Stimulated activated naive CD8-positive, alpha-beta T cell treated with anti-CD3 and anti-CD28 coated beads, Interleukin-15, Interleukin-2, amounts not matched to agents 100 ng/mL and 50 ng/mL, for 24 hours (primary cell): ENCODE measurements around the gene EIPR1.

Experiments used
- H3K27ac Mint-ChIP-seq: one replicate; pipeline ENCODE4 v1.8.0; 2021; ENCODE audit warnings: mild to moderate bottlenecking, mixed read lengths
- H3K27me3 Mint-ChIP-seq: one replicate; pipeline ENCODE4 v1.8.0; 2021; ENCODE audit warnings: mixed read lengths
- H3K36me3 Mint-ChIP-seq: one replicate; pipeline ENCODE4 v1.8.0; 2021; ENCODE audit warnings: low read depth, mixed read lengths
- H3K4me1 Mint-ChIP-seq: one replicate; pipeline ENCODE4 v1.8.0; 2021; ENCODE audit warnings: low read depth, mixed read lengths
- H3K4me3 Mint-ChIP-seq: one replicate; pipeline ENCODE4 v1.8.0; 2021; ENCODE audit warnings: mild to moderate bottlenecking, mixed read lengths
- H3K9me3 Mint-ChIP-seq: one replicate; pipeline ENCODE4 v1.8.0; 2021; ENCODE audit warnings: mixed read lengths

The EIPR1 gene

DNA sequence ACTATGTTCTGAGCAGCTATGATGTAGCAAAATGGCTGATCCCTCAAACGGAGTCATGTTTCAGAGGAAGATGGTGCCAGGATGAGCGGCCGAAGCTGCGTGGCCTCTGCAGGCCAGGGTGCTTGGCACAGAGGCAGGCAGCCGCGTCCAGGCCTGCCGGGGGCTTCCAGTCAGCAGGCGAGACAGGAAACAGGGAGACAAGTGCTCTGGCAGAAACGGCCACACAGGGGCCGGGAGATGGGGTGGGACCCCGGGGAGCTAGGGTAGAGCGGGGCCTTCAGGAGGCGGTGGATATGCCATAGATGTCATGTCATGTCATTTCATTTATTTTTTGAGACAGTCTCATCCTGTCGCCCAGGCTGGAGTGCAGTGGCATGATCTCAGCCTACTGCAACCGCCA is 50.7 kb downstream of the EIPR1 start:
- Mint-ChIP-seq H3K27ac (no peak overlapping the region), H3K27me3 (no peaks in the 10 kb centered on the region), H3K9me3 (no peaks in the 10 kb centered on the region), H3K4me1 (no peaks in the 10 kb centered on the region), H3K36me3 (peaks cover 36% of the 10 kb centered on the region), H3K4me3 (no peak overlapping the region)

- Mint-ChIP-seq H3K27me3 (no peaks in the 10 kb centered on the region), H3K36me3 (peaks cover 43% of the 10 kb centered on the region), H3K27ac (no peak overlapping the region), H3K4me1 (no peaks in the 10 kb centered on the region), H3K4me3 (no peak overlapping the region), H3K9me3 (no peaks in the 10 kb centered on the region)
Measured at GRCh38 chr2:3326182-3326537, 51.5 kb downstream of the EIPR1 start.

GRCh38 chr2:3325458-3326181 is 52.0 kb downstream of the EIPR1 start:
- Mint-ChIP-seq H3K4me1 (no peaks in the 10 kb centered on the region), H3K36me3 (peaks cover 44% of the 10 kb centered on the region), H3K9me3 (no peaks in the 10 kb centered on the region), H3K27me3 (no peaks in the 10 kb centered on the region), H3K4me3 (no peak overlapping the region), H3K27ac (no peak overlapping the region)

DNA sequence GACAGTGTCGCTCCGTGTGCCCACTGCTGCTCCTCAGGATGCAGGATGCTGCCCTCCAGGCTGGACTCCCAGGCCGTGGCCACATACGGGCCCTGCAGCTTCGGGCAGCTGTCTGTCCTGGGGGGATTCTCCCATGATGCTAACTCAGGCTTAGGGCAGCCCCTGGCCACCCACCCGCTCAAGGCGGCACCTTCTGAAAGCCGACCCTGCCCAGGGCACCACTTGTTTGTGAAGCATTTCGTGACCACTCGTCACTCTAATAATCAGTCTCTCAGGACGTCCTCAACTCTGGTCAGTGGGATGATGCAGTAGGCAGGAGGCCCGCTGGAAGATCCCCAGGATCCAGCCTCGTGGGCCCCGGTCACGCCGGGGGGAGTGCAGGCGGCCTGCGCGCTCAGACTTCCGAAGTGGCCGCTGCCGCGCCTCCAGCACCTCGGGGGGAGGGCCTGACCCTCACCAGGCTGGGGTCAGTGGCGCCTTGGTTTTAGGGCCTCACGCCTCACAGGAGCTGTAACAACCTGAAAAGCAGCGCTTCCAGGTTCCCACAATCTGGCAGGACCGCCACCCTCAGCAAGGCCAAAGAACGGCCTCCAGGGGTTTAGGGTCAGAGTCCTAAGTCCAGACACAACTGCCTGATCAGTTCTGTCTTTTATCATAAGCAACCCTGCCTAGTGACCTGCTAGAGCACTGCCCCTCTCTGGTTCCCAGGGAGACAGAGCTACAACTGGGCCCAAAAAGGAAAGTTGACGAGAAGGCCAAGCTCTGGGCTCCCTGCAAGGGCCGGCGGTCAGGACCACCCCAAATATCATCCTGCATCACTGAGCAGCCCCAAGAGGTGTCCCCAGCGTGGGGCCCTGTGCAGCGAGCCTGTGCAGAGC is 53.0 kb downstream of the EIPR1 start:
- peaks cover 41% of the 10 kb centered on the region for H3K36me3 Mint-ChIP-seq
- no peaks in the 10 kb centered on the region for H3K9me3 Mint-ChIP-seq
- H3K27ac Mint-ChIP-seq: no peak overlapping the region
- H3K4me3 Mint-ChIP-seq: no peak overlapping the region
- H3K4me1 Mint-ChIP-seq: no peaks in the 10 kb centered on the region
- no peaks in the 10 kb centered on the region for H3K27me3 Mint-ChIP-seq

DNA sequence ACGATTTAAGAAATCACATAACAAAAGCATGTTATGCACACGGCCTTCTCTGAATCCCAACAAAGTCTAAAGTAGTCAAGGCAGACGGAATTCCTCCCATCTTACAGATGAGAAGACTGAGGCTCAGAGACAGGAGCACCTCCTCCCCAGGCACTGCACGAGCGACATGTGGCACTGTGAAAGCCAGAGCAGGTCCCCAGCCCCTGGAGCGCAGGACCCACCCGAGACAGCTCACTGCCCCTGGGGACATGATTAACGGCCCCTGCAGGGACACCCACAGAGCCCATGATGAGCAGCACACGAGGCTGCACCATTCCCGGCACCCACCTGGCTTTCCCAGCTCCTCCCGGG is 53.6 kb downstream of the EIPR1 start:
- Mint-ChIP-seq H3K36me3 (peaks cover 43% of the 10 kb centered on the region), H3K4me1 (no peaks in the 10 kb centered on the region), H3K4me3 (no peak overlapping the region), H3K27ac (no peak overlapping the region), H3K9me3 (no peaks in the 10 kb centered on the region), H3K27me3 (no peaks in the 10 kb centered on the region)

- Mint-ChIP-seq H3K9me3 (no peaks in the 10 kb centered on the region), H3K27ac (no peak overlapping the region), H3K4me3 (no peak overlapping the region), H3K4me1 (no peaks in the 10 kb centered on the region), H3K27me3 (no peaks in the 10 kb centered on the region), H3K36me3 (peaks cover 48% of the 10 kb centered on the region)
Measured at GRCh38 chr2:3323360-3324035, 54.1 kb downstream of the EIPR1 start.

DNA sequence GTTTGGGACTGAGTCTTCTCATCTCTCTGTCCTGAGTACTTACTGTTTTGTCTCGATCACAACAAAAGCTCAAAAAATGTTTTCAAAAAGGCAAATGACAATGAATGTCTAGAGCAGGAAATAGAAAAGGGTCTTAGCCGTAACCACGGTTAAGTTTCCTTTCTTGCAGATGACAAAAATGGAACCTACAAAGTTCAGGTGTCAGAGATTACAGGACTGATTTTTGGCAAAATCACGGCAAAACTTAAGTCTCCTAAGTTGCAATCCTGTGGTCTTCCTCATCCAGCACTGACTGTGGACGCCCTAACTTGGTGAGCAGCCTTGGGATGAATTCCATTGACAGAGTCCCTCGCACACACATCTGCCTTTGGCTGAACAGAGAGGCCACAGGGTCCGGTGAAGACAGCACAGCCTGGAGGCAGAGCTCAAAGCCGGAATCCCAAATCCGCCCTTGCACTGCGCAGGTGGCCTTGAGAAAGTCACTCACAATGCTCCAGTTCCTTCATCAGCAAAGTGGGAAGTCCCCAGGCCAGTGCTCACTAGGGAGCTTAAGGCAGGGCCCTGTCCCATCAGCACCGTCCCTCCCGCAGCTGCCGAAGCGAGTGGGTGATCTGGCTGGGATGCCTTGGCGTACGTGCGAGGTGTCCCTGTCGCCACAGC is 55.2 kb downstream of the EIPR1 start:
- no peaks in the 10 kb centered on the region for H3K4me1 Mint-ChIP-seq
- H3K27ac Mint-ChIP-seq: no peak overlapping the region

DNA sequence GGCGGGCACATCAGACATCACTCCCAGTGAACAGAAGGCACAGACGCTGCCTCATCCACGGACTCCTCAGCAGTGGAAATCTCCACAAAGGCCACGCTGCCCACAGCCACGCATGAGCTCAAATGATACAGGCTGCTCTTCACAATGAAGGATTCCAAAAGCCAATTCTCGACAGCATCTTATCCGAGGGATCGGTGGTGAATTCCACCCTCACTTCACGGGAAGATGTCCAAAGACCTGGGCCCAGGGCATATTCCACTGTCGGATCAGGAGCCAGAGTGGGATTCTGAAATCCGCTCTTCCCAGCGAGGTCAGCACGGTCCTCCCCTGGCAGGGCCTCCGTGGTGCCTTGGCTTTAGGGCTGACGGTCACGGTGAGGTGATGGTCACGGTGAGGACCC is 55.8 kb downstream of the EIPR1 start:
- peaks cover 48% of the 10 kb centered on the region for H3K36me3 Mint-ChIP-seq
- no peak overlapping the region for H3K27ac Mint-ChIP-seq
- no peaks in the 10 kb centered on the region for H3K9me3 Mint-ChIP-seq
- no peak overlapping the region for H3K4me3 Mint-ChIP-seq
- no peaks in the 10 kb centered on the region for H3K27me3 Mint-ChIP-seq
- no peaks in the 10 kb centered on the region for H3K4me1 Mint-ChIP-seq

More for the DNA sequence above, 55.2 kb downstream of the EIPR1 start:
- no peaks in the 10 kb centered on the region for H3K27me3 Mint-ChIP-seq
- H3K36me3 Mint-ChIP-seq: peaks cover 48% of the 10 kb centered on the region
- no peak overlapping the region for H3K4me3 Mint-ChIP-seq
- no peaks in the 10 kb centered on the region for H3K9me3 Mint-ChIP-seq

GRCh38 chr2:3320910-3321605 is 56.6 kb downstream of the EIPR1 start:
- no peaks in the 10 kb centered on the region for H3K9me3 Mint-ChIP-seq
- H3K27ac Mint-ChIP-seq: no peak overlapping the region
- H3K27me3 Mint-ChIP-seq: no peaks in the 10 kb centered on the region
- peaks cover 46% of the 10 kb centered on the region for H3K36me3 Mint-ChIP-seq
- no peak overlapping the region for H3K4me3 Mint-ChIP-seq
- H3K4me1 Mint-ChIP-seq: no peaks in the 10 kb centered on the region

DNA sequence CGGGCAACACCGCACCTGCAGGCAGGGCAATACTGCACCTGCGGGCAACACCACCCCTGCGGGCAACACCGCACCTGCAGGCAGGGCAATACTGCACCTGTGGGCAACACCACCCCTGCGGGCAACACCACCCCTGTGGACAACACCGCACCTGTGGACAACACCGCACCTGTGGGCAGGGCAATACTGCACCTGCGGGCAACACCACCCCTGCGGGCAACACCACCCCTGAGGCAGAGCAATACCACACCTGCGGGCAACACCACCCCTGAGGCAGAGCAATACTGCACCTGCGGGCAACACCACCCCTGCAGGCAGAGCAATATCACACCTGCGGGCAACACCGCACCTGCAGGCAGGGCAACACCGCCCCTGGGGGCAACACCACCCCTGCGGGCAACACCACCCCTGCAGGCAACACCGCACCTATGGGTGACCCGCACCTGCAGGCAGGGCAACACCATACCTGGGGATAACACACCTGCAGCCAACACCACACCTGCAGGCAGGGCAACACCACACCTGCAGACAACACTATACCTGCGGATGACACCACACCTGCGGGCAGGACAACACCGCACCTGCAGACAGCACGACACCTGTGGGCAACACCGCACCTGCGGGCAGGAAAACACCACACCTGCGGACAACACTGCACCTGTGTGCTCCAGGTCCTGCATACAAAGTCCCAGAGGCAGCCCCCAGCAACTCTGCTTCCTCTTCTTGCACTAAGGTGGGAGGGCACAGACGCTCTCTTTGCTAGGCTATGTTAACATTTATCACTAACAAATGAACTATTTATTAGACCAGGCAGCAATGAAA is 57.7 kb downstream of the EIPR1 start:
- H3K36me3 Mint-ChIP-seq: peaks cover 46% of the 10 kb centered on the region
- H3K9me3 Mint-ChIP-seq: no peaks in the 10 kb centered on the region
- no peak overlapping the region for H3K27ac Mint-ChIP-seq
- no peak overlapping the region for H3K4me3 Mint-ChIP-seq
- no peaks in the 10 kb centered on the region for H3K4me1 Mint-ChIP-seq
- no peaks in the 10 kb centered on the region for H3K27me3 Mint-ChIP-seq

GRCh38 chr2:3319134-3319533 is 58.5 kb downstream of the EIPR1 start:
- no peak overlapping the region for H3K27ac Mint-ChIP-seq

DNA sequence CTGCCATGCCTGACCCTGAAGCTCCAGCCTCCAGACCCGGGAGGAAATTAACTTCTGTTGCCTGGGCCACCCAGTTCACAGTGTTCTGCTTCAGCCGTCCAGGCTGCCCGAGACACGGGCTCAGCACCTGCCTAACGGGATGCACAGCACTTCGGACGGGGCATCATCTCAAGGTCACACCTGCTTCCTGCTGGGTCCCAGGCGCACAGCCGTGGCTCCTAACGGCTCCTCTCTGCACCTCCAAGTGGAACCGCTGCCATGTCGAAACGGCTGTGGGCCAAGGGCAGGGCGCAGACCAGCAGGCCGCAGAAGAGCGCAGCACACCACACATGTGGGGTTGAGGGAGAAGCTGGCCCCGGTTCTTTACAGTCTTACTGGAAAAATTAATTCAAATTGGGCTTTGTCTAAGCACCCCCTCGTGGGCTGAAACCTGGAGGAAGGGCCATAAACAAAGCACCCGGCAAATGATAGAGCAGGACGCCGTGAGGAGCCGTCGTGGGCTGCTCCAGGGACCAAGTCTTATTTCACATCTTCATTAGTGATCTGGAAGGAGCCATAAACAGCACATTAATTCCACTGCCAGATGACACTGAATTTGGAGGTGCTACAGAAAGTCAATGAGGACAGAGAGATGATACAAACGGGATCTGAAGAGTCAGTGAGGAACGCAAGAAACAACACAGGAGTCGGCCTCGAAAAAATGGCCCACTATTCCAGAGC is 59.6 kb downstream of the EIPR1 start:
- Mint-ChIP-seq H3K27ac (no peak overlapping the region), H3K4me1 (peaks cover 2% of the 10 kb centered on the region)

More at GRCh38 chr2:3319134-3319533, 58.5 kb downstream of the EIPR1 start:
- no peak overlapping the region for H3K4me3 Mint-ChIP-seq
- no peaks in the 10 kb centered on the region for H3K27me3 Mint-ChIP-seq
- H3K36me3 Mint-ChIP-seq: peaks cover 46% of the 10 kb centered on the region
- H3K9me3 Mint-ChIP-seq: no peaks in the 10 kb centered on the region
- no peaks in the 10 kb centered on the region for H3K4me1 Mint-ChIP-seq

DNA sequence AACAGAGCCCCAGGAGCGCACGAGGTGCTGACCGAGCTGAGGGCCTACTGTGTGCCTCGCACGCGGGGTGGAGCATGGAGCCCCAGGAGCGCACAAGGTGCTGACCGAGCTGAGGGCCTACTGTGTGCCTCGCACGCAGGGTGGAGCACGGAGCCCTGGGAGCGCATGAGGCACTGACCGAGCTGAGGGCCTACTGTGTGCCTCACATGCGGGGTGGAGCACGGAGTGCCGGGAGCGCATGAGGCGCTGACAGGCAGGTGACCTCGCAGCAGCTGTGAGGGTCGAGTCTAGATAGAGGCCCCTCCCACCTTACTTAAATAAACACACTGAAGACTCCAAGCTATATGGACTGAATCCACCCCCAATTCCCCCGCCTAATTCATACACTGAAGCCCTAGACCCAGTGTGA is 60.3 kb downstream of the EIPR1 start:
- Mint-ChIP-seq H3K4me3 (no peak overlapping the region), H3K36me3 (peaks cover 38% of the 10 kb centered on the region), H3K4me1 (peaks cover 3% of the 10 kb centered on the region), H3K9me3 (no peaks in the 10 kb centered on the region), H3K27me3 (no peaks in the 10 kb centered on the region), H3K27ac (no peak overlapping the region)

More for the DNA sequence above, 59.6 kb downstream of the EIPR1 start:
- H3K36me3 Mint-ChIP-seq: peaks cover 39% of the 10 kb centered on the region
- no peaks in the 10 kb centered on the region for H3K9me3 Mint-ChIP-seq
- H3K4me3 Mint-ChIP-seq: no peak overlapping the region
- no peaks in the 10 kb centered on the region for H3K27me3 Mint-ChIP-seq
